Activated CD8-positive, alpha-beta T cell treated with anti-CD3 and anti-CD28 coated beads, Interleukin-2, amount 10 ng/mL, durations not matched to agents 7 days and 5 days (primary cell): Measurements from ENCODE around the gene ATG4A. TPM values are rescaled to one million over a fixed set of nuclear protein-coding genes. Genes with fewer than 3 reads are reported as not detected.

Experiments
- ATAC-seq: fragments of 150-1000 bp; cut with Tn5 transposase; one replicate; pipeline ENCODE4 v1.10.0; 2021; ENCODE audit warnings: moderate library complexity
- CTCF ChIA-PET: fragments of 350-600 bp; sonication (Branson Sonifier 250); formaldehyde crosslinking; loops from one replicate; lab custom pipeline; 2021; ENCODE audit warnings: antibody characterized with exemption; lab: Charles Lee
- POLR2A ChIA-PET: fragments of 350-600 bp; sonication (Branson Sonifier 250); formaldehyde crosslinking; loops from one replicate; lab custom pipeline; 2021; ENCODE audit warnings: antibody characterized with exemption; lab: Charles Lee
- DNase-seq: peaks from one replicate; pipeline ENCODE4 v3.0.0-alpha.2; 2020
- H3K27ac Mint-ChIP-seq: one replicate; pipeline ENCODE4 v1.8.0; 2021; ENCODE audit warnings: mild to moderate bottlenecking, mixed read lengths
- H3K27me3 Mint-ChIP-seq: one replicate; pipeline ENCODE4 v1.8.0; 2021; ENCODE audit warnings: low read depth, mixed read lengths
- H3K36me3 Mint-ChIP-seq: one replicate; pipeline ENCODE4 v1.8.0; 2021; ENCODE audit warnings: low read depth, mixed read lengths
- H3K4me1 Mint-ChIP-seq: one replicate; pipeline ENCODE4 v1.8.0; 2021; ENCODE audit warnings: low read depth, mixed read lengths
- H3K4me3 Mint-ChIP-seq: one replicate; pipeline ENCODE4 v1.8.0; 2021; ENCODE audit warnings: mild to moderate bottlenecking, mixed read lengths
- H3K9me3 Mint-ChIP-seq: one replicate; pipeline ENCODE4 v1.8.0; 2022; ENCODE audit warnings: mixed read lengths; ENCODE audit not compliant: insufficient read depth
- total RNA-seq, 2 experiments: library from RNA; stranded (reverse); gene quantifications; one replicate each; pipeline ENCODE4 v1.2.3, GENCODE V29; 2021

ATG4A gene
- total RNA-seq, 2 experiments from 2014 or later = 10.5 to 11.4 TPM

GRCh38 chrX:108156934-108157466, 65.4 kb downstream of the ATG4A start:
- Mint-ChIP-seq H3K27ac (no peak overlapping the region), H3K4me3 (no peak overlapping the region), H3K4me1 (peaks cover 17% of the 10 kb centered on the region), H3K27me3 (no peaks in the 10 kb centered on the region), H3K9me3 (no peaks in the 10 kb centered on the region), H3K36me3 (peaks cover 19% of the 10 kb centered on the region)
- POLR2A ChIA-PET = no interaction called here
- CTCF ChIA-PET = no interaction called here
- ATAC-seq = no peak
- no peak for DNase-seq

GRCh38 chrX:108157628-108158027, 66.0 kb downstream of the ATG4A start:
- Mint-ChIP-seq H3K4me1 (peaks cover 17% of the 10 kb centered on the region), H3K27ac (no peak overlapping the region), H3K36me3 (peaks cover 18% of the 10 kb centered on the region), H3K4me3 (no peak overlapping the region), H3K9me3 (no peaks in the 10 kb centered on the region), H3K27me3 (no peaks in the 10 kb centered on the region)
- no peak for ATAC-seq
- ChIA-PET POLR2A (no interaction called here), CTCF (no interaction called here)
- DNase-seq = no peak

- Mint-ChIP-seq H3K9me3 (no peaks in the 10 kb centered on the region), H3K27ac (no peak overlapping the region), H3K36me3 (peaks cover 4% of the 10 kb centered on the region), H3K4me1 (peaks cover 17% of the 10 kb centered on the region), H3K4me3 (no peak overlapping the region), H3K27me3 (no peaks in the 10 kb centered on the region)
- DNase-seq (no peak), ATAC-seq (no peak)
- POLR2A ChIA-PET = no interaction called here
- CTCF ChIA-PET = no interaction called here
Observed at GRCh38 chrX:108159028-108159670, 67.6 kb downstream of the ATG4A start.

GRCh38 chrX:108160309-108160708, 68.7 kb downstream of the ATG4A start:
- no peak overlapping the region for H3K27ac Mint-ChIP-seq
- H3K36me3 Mint-ChIP-seq = peaks cover 3% of the 10 kb centered on the region
- ATAC-seq (no peak), DNase-seq (no peak)
- ChIA-PET CTCF (interaction anchor here (1.2 kb wide), 1 partner anchor 21 kb away, joined by 3 read pairs; no protein-coding TSS in a partner anchor), POLR2A (no interaction called here)
- no peaks in the 10 kb centered on the region for H3K27me3 Mint-ChIP-seq
- H3K9me3 Mint-ChIP-seq = no peaks in the 10 kb centered on the region
- H3K4me3 Mint-ChIP-seq = no peak overlapping the region
- H3K4me1 Mint-ChIP-seq = peaks cover 14% of the 10 kb centered on the region

- ChIA-PET CTCF (no interaction called here), POLR2A (no interaction called here)
- no peaks in the 10 kb centered on the region for H3K4me1 Mint-ChIP-seq
- H3K9me3 Mint-ChIP-seq = no peaks in the 10 kb centered on the region
- H3K27me3 Mint-ChIP-seq = no peaks in the 10 kb centered on the region
- ATAC-seq (no peak), DNase-seq (no peak)
- no peaks in the 10 kb centered on the region for H3K36me3 Mint-ChIP-seq
- no peak overlapping the region for H3K27ac Mint-ChIP-seq
- no peak overlapping the region for H3K4me3 Mint-ChIP-seq
Observed at GRCh38 chrX:108162265-108162664, 70.7 kb downstream of the ATG4A start.

- DNase-seq = no peak
- ChIA-PET CTCF (no interaction called here), POLR2A (no interaction called here)
- no peak for ATAC-seq
- no peaks in the 10 kb centered on the region for H3K9me3 Mint-ChIP-seq
- no peaks in the 10 kb centered on the region for H3K4me1 Mint-ChIP-seq
- H3K36me3 Mint-ChIP-seq = no peaks in the 10 kb centered on the region
- no peak overlapping the region for H3K27ac Mint-ChIP-seq
- no peak overlapping the region for H3K4me3 Mint-ChIP-seq
- no peaks in the 10 kb centered on the region for H3K27me3 Mint-ChIP-seq
Observed at GRCh38 chrX:108163333-108164082, 71.9 kb downstream of the ATG4A start.

GRCh38 chrX:108165383-108166111, 74.0 kb downstream of the ATG4A start:
- no peaks in the 10 kb centered on the region for H3K27me3 Mint-ChIP-seq
- ATAC-seq (no peak), DNase-seq (no peak)
- ChIA-PET POLR2A (no interaction called here), CTCF (no interaction called here)
- no peak overlapping the region for H3K27ac Mint-ChIP-seq
- no peak overlapping the region for H3K4me3 Mint-ChIP-seq
- H3K4me1 Mint-ChIP-seq = no peaks in the 10 kb centered on the region
- no peaks in the 10 kb centered on the region for H3K9me3 Mint-ChIP-seq
- no peaks in the 10 kb centered on the region for H3K36me3 Mint-ChIP-seq

- H3K27ac Mint-ChIP-seq = no peak overlapping the region
- no peaks in the 10 kb centered on the region for H3K27me3 Mint-ChIP-seq
- no peaks in the 10 kb centered on the region for H3K36me3 Mint-ChIP-seq
- POLR2A ChIA-PET = no interaction called here
- H3K9me3 Mint-ChIP-seq = no peaks in the 10 kb centered on the region
- no peaks in the 10 kb centered on the region for H3K4me1 Mint-ChIP-seq
- ATAC-seq = no peak
- CTCF ChIA-PET = no interaction called here
- no peak overlapping the region for H3K4me3 Mint-ChIP-seq
- no peak for DNase-seq
Observed at GRCh38 chrX:108167211-108167872, 75.8 kb downstream of the ATG4A start.

GRCh38 chrX:108168961-108169740, 77.6 kb downstream of the ATG4A start:
- Mint-ChIP-seq H3K4me3 (no peak overlapping the region), H3K9me3 (no peaks in the 10 kb centered on the region), H3K27me3 (no peaks in the 10 kb centered on the region), H3K36me3 (no peaks in the 10 kb centered on the region), H3K27ac (no peak overlapping the region), H3K4me1 (no peaks in the 10 kb centered on the region)
- ChIA-PET POLR2A (no interaction called here), CTCF (no interaction called here)
- no peak for DNase-seq
- no peak for ATAC-seq

GRCh38 chrX:108169768-108170167, 78.2 kb downstream of the ATG4A start:
- ChIA-PET CTCF (no interaction called here), POLR2A (interaction anchor here (0.6 kb wide), 1 partner anchor 22 kb away, joined by 3 read pairs; no protein-coding TSS in a partner anchor)
- ATAC-seq (no peak), DNase-seq (no peak)
- H3K36me3 Mint-ChIP-seq = no peaks in the 10 kb centered on the region
- H3K4me1 Mint-ChIP-seq = no peaks in the 10 kb centered on the region
- H3K27ac Mint-ChIP-seq = no peak overlapping the region
- no peaks in the 10 kb centered on the region for H3K9me3 Mint-ChIP-seq
- no peak overlapping the region for H3K4me3 Mint-ChIP-seq
- H3K27me3 Mint-ChIP-seq = no peaks in the 10 kb centered on the region

- Mint-ChIP-seq H3K27ac (no peak overlapping the region), H3K9me3 (no peaks in the 10 kb centered on the region), H3K4me1 (no peaks in the 10 kb centered on the region), H3K36me3 (no peaks in the 10 kb centered on the region), H3K27me3 (no peaks in the 10 kb centered on the region), H3K4me3 (no peak overlapping the region)
- DNase-seq (no peak), ATAC-seq (no peak)
- ChIA-PET CTCF (no interaction called here), POLR2A (no interaction called here)
Observed at GRCh38 chrX:108171671-108172070, 80.1 kb downstream of the ATG4A start.
